Measurements from ENCODE around the gene DNAJA4. TPM values are rescaled to one million over a fixed set of nuclear protein-coding genes. Genes with fewer than 3 reads are reported as not detected.

The DNAJA4 gene
- total RNA-seq, 3 donors from 2014 or later (not counting 1 experiment from before 2014, with no cell fraction given): 23.2 to 28.8 (median 26.3) TPM

GRCh38 chr15:78247911-78248310 lies 16.5 kb upstream of the DNAJA4 start:
- intact Hi-C loops (cut with micrococcal nuclease): no loop called here
- Mint-ChIP-seq H3K36me3 (no peaks in the 10 kb centered on the region), H3K27me3 (ENCODE audit: low read depth in 2 of 2) (peaks cover 0 to 2% of the 10 kb centered on the region in 2 donors), H3K27ac (no peak overlapping the region), H3K9me3 (no peaks in the 10 kb centered on the region), H3K4me3 (no peak overlapping the region), H3K4me1 (no peaks in the 10 kb centered on the region)
- no peak for DNase-seq
- TF ChIP-seq, protein P1, sequence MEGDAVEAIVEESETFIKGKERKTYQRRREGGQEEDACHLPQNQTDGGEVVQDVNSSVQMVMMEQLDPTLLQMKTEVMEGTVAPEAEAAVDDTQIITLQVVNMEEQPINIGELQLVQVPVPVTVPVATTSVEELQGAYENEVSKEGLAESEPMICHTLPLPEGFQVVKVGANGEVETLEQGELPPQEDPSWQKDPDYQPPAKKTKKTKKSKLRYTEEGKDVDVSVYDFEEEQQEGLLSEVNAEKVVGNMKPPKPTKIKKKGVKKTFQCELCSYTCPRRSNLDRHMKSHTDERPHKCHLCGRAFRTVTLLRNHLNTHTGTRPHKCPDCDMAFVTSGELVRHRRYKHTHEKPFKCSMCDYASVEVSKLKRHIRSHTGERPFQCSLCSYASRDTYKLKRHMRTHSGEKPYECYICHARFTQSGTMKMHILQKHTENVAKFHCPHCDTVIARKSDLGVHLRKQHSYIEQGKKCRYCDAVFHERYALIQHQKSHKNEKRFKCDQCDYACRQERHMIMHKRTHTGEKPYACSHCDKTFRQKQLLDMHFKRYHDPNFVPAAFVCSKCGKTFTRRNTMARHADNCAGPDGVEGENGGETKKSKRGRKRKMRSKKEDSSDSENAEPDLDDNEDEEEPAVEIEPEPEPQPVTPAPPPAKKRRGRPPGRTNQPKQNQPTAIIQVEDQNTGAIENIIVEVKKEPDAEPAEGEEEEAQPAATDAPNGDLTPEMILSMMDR (IDR thresholded peaks at IDR 0.05): no peak
- no peak overlapping the region for H3K4me3 ChIP-seq (ENCODE audit: low read length)
- WGBS (ENCODE audit: insufficient coverage): 65% methylated on average over 1 of the region's 1 CpG
- no peaks in the 10 kb centered on the region for H3K36me3 ChIP-seq (ENCODE audit: control insufficient read depth, insufficient read depth, low read length)
- no peak overlapping the region for H3K27ac ChIP-seq (ENCODE audit: low read length)
- H3K9me3 ChIP-seq (ENCODE audit: control insufficient read depth, insufficient read depth, low read length): no peaks in the 10 kb centered on the region
- no peak for ATAC-seq
- no peaks in the 10 kb centered on the region for H3K27me3 ChIP-seq (ENCODE audit: control insufficient read depth, insufficient read depth, low read length)
- H3K4me1 ChIP-seq (ENCODE audit: control insufficient read depth, insufficient read depth, low read length): no peaks in the 10 kb centered on the region

GRCh38 chr15:78249131-78249530 lies 15.2 kb upstream of the DNAJA4 start:
- H3K4me3 ChIP-seq (ENCODE audit: low read length): no peak overlapping the region
- Mint-ChIP-seq H3K4me1 (no peaks in the 10 kb centered on the region), H3K27me3 (ENCODE audit: low read depth in 2 of 2) (peaks cover 0 to 2% of the 10 kb centered on the region in 2 donors), H3K36me3 (no peaks in the 10 kb centered on the region), H3K4me3 (no peak overlapping the region), H3K9me3 (no peaks in the 10 kb centered on the region), H3K27ac (no peak overlapping the region)
- DNase-seq (no peak), ATAC-seq (no peak)
- TF ChIP-seq, protein P1 (IDR thresholded peaks at IDR 0.05): no peak
- no peaks in the 10 kb centered on the region for H3K9me3 ChIP-seq (ENCODE audit: control insufficient read depth, insufficient read depth, low read length)
- no peaks in the 10 kb centered on the region for H3K36me3 ChIP-seq (ENCODE audit: control insufficient read depth, insufficient read depth, low read length)
- 98% methylated on average over 5 of the region's 5 CpGs for WGBS (ENCODE audit: insufficient coverage)
- H3K27ac ChIP-seq (ENCODE audit: low read length): no peak overlapping the region
- H3K27me3 ChIP-seq (ENCODE audit: control insufficient read depth, insufficient read depth, low read length): no peaks in the 10 kb centered on the region
- intact Hi-C loops (cut with micrococcal nuclease): no loop called here
- H3K4me1 ChIP-seq (ENCODE audit: control insufficient read depth, insufficient read depth, low read length): no peaks in the 10 kb centered on the region

DNA sequence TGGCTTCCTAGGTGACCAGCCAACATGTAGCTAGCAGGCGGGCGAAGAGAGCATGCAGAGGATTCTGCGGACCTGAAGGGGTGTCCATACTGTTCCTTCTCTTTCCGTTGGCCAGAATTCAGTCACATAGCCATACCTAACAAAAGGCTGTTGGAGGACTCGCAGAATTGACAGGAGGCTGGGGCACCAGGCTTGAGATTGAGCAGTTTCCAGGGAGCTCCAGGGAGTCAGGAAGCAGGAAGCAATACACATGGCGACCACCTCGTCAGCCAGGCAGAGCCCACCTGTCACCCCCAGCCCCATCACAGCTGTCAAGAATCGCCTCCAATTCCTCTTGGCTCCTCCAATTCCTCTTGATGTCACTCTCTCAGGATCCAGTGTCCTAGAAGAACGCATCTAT lies 13.2 kb upstream of the DNAJA4 start:
- Histone ChIP-seq H3K27ac (ENCODE audit: low read length) (no peak overlapping the region), H3K27me3 (ENCODE audit: control insufficient read depth, insufficient read depth, low read length) (no peaks in the 10 kb centered on the region), H3K9me3 (ENCODE audit: control insufficient read depth, insufficient read depth, low read length) (no peaks in the 10 kb centered on the region), H3K36me3 (ENCODE audit: control insufficient read depth, insufficient read depth, low read length) (no peaks in the 10 kb centered on the region), H3K4me3 (ENCODE audit: low read length) (no peak overlapping the region), H3K4me1 (ENCODE audit: control insufficient read depth, insufficient read depth, low read length) (no peaks in the 10 kb centered on the region)
- no peak overlapping the region for H3K27ac Mint-ChIP-seq
- WGBS (ENCODE audit: insufficient coverage): 81% methylated on average over 9 of the region's 9 CpGs
- no peaks in the 10 kb centered on the region for H3K9me3 Mint-ChIP-seq
- no peak overlapping the region for H3K4me3 Mint-ChIP-seq
- no peaks in the 10 kb centered on the region for H3K36me3 Mint-ChIP-seq
- no peaks in the 10 kb centered on the region for H3K4me1 Mint-ChIP-seq
- TF ChIP-seq, protein P1 (IDR thresholded peaks at IDR 0.05): no peak
- ATAC-seq (no peak), DNase-seq (no peak)
- H3K27me3 Mint-ChIP-seq (ENCODE audit: low read depth in 2 of 2): peaks cover 0 to 2% of the 10 kb centered on the region in 2 donors
- intact Hi-C loops (cut with micrococcal nuclease): no loop called here

DNA sequence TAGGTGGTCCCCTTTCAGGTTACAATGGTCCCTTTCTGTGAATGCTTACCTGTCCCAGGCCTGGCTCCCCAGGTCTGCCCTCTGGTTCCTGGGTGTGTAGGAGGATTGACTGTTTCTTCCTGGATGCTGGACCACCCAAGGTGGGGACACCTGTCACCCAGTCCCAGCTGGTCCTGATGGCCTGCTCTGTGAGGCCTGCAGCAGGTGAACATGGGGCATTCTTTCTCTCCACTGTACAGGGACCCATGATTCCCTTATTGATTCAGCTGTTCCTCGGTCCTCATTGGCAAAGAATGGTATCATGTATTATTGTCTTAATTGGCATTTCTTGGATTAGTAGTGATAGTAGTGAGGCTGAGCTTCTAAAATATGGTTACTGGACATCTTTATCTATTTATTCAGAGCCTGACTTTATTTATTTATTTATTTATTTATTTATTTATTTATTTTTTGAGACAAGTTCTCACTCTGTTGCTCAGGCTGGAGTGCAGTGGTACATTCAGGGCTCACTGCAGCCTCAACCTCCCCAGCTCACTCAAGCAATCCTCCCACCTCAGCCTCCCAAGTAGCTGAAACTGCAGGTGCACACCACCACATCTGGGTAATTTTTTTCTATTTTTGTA lies 8.8 kb upstream of the DNAJA4 start:
- Histone ChIP-seq H3K27me3 (ENCODE audit: control insufficient read depth, insufficient read depth, low read length) (no peaks in the 10 kb centered on the region), H3K27ac (ENCODE audit: low read length) (no peak overlapping the region), H3K9me3 (ENCODE audit: control insufficient read depth, insufficient read depth, low read length) (no peaks in the 10 kb centered on the region), H3K4me1 (ENCODE audit: control insufficient read depth, insufficient read depth, low read length) (no peaks in the 10 kb centered on the region), H3K36me3 (ENCODE audit: control insufficient read depth, insufficient read depth, low read length) (no peaks in the 10 kb centered on the region), H3K4me3 (ENCODE audit: low read length) (no peak overlapping the region)
- no peak overlapping the region for H3K27ac Mint-ChIP-seq
- H3K9me3 Mint-ChIP-seq: no peaks in the 10 kb centered on the region
- peaks cover 0 to 13% of the 10 kb centered on the region in 2 donors for H3K27me3 Mint-ChIP-seq (ENCODE audit: low read depth in 2 of 2)
- intact Hi-C loops (cut with micrococcal nuclease): no loop called here
- DNase-seq: no peak
- ATAC-seq: no peak
- H3K4me1 Mint-ChIP-seq: no peaks in the 10 kb centered on the region
- no peak overlapping the region for H3K4me3 Mint-ChIP-seq
- WGBS (ENCODE audit: insufficient coverage): 86% methylated on average over 1 of the region's 1 CpG
- TF ChIP-seq, protein P1 (IDR thresholded peaks at IDR 0.05): no peak
- no peaks in the 10 kb centered on the region for H3K36me3 Mint-ChIP-seq
